HG03095 (cell line): ENCODE results near the gene CLK4.

Experiments
- ATAC-seq: cut with Tn5 transposase; IDR thresholded peaks from one replicate; pipeline ENCODE4 v1.9.1; 2021; ENCODE audit warnings: moderate library complexity; ENCODE audit not compliant: unreplicated experiment

CLK4 gene

DNA sequence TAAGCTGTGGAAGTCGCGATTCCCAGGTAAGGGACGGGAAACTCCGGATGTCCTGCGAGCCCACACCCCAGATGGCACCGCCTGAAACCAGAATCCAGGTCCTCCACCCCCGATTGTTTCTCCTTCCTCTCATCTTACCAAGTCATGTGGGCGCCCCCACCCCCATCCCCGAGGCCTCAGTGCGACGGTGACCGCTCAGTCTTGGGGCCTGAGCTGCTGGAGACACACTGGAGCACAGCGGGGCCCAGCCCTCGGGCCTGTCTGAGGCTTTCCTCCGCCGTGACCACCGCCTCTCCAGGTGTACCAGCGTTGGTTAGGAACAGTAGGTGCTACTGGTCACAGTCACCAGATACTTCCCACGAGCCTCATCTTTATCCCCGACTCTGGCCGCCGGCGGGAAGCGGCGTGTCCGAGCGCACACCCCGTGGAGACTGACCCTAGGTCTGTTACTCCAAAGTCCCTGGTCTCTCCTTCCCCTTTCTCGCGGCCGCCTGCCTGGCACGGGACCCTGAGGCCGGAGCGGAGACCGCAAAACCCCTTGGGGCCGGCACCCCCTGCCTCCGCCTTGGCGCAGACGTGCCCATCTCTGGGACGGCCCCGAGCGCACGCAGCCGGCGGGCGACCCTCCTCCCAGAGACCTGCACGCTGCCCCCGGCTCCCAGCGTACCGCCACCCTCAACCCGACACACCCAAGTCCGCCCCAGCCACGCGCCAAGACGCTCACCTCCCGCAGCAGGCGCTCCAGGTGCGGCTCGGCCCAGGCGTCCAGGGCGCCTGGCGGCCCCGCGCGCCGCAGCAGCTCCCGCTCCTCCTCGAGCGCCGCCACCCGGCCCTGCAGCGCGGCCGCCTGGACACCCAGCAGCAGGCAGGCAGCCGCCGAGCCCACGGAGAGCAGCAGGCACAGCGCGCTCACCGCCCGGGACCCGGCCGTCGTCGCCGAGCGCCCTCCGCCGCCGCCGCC lies 37.4 kb downstream of the CLK4 start:
- no peak for ATAC-seq

DNA sequence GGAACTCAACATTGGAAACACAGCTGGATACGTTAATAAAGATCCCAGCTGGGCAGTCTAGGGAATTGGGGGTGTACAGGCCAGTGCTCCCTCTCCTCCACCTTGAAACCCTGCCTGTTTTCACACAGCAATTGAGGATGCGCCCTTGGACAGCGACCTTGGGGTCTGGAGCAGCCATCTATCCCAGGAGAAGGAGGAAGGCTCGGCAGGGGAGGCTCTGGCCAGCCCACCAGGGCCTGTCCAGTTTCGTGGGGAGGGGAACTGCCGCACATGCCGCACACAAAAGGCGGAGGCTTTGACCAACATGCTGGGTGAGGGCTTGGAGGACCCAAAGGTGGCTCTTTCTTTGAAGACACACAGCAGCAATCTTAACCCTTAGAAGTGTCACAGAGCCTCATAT lies 38.1 kb downstream of the CLK4 start:
- ATAC-seq = no peak

DNA sequence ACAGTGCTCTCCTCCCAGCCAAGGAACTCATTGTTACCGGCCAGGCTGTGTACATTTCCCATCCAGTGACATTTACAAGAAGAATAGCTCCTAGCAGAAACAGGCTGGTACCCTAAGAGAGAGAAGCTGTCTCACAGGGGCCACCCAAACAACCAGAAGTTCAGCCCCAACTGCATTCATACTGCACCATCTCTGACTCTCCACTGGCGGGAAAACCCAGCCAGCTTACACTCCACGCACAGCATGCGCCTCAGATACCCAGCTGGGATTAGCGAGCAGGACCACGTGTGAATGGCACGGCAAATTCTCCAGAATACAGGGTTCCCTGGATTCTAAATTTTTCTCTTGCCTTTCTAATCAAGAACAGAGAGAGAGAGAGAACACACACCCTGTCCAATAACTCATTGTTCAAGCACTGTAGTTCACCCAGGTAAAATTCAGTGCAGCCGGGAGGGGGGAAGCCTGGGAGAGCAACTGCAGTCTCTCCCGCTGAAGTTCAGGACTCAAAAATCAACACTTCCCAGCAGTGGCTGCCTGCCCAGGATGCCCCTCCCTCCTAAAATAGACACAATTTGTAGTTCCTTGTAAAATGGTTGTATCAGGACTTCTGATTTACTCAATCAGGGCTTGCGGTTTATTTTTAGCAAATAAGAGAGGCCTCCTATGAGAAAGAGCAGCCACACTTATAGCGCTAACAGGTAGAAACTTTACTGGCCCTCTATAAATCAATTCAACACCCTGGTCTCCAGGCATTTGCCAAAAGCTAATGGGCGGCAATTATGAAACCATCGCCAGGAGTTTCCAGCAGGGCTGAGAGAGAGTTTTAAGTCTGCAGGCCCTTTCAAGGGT lies 38.9 kb downstream of the CLK4 start:
- ATAC-seq = no peak

- no peak for ATAC-seq
Measured at GRCh38 chr5:178586396-178586795, 40.5 kb downstream of the CLK4 start.

- ATAC-seq = peak; percentile 88
Measured at GRCh38 chr5:178585421-178585820, 41.4 kb downstream of the CLK4 start.

- ATAC-seq = no peak
Measured at GRCh38 chr5:178583279-178583678, 43.6 kb downstream of the CLK4 start.

GRCh38 chr5:178582291-178582690 lies 44.6 kb downstream of the CLK4 start:
- no peak for ATAC-seq

- no peak for ATAC-seq
Measured at GRCh38 chr5:178581621-178582020, 45.2 kb downstream of the CLK4 start.

GRCh38 chr5:178580271-178580955 lies 46.4 kb downstream of the CLK4 start:
- no peak for ATAC-seq

DNA sequence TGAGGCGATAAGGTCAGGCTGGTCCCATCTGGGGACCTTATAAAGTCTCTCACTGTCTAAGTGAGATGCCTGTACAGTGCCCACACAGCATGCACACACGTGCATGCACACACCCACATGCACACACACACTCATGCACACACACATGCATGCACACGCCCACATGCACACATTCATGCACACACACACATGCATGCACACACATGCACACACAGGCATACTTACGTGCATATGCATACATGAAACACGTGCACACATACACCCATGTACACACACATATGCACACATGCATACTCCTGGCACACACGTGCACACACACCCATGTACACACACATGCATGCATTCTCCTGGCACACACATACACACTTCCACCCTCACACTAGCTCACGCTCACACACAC lies 48.9 kb downstream of the CLK4 start:
- no peak for ATAC-seq

- ATAC-seq = no peak
Measured at GRCh38 chr5:178577376-178577839, 49.4 kb downstream of the CLK4 start.

- ATAC-seq = no peak
Measured at GRCh38 chr5:178576591-178577351, 50.1 kb downstream of the CLK4 start.

DNA sequence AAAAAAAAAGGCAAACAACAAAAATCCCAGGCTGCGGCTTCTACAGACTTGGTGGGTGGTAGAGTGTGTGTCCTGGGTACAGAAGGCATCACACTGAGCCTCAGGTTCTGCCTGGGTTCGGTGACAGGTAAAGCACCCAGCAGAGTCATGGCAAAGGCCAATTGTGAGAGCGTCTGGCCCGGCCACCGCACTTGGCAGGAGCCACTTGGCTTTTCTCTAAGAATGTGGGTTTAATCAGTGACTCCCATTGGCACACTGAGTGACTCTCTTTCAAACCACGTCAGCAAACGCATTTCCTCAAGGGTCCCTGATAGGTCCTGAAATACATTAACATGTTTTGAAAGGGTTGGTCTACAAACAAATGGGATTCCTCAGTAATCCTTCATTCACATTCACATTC lies 53.6 kb downstream of the CLK4 start:
- no peak for ATAC-seq

GRCh38 chr5:178572617-178573016 lies 54.2 kb downstream of the CLK4 start:
- ATAC-seq = no peak

- ATAC-seq = no peak
Measured at GRCh38 chr5:178569485-178569884, 57.4 kb downstream of the CLK4 start.

GRCh38 chr5:178564811-178565550 lies 61.9 kb downstream of the CLK4 start:
- ATAC-seq = no peak

- ATAC-seq = no peak
Measured at GRCh38 chr5:178564397-178564796, 62.5 kb downstream of the CLK4 start.

GRCh38 chr5:178563621-178564020 lies 63.2 kb downstream of the CLK4 start:
- no peak for ATAC-seq

DNA sequence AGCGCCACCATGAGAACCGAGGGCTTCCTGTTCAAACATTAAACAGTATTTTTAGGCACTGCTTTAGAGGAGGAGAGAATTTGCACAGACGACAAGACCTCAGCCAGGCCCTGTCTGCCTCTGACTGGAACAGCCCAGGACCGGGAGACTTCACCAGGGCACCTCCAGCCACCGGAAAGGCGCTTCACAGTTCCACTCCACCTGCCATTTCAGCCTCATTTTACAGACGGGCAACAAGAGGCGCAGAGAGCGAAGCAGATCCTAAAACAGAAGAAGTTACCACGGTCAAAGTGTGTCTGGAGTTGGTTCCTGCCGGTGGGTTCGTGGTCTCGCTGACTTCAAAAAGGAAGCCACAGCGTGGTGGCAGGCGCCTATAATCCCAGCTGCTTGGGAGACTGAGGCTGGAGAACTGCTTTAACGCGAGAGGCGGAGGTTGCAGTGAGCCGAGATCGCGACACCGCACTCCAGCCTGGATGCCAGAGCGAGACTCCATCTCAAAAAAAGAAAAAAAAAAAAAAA lies 65.0 kb downstream of the CLK4 start:
- ATAC-seq = no peak
